Left lung (tissue), 10 donors: ENCODE data around the gene SFXN4. TPM values are rescaled to one million over a fixed set of nuclear protein-coding genes. Genes with fewer than 3 reads are reported as not detected.
"Not testable (repeated sequence)": the region's sequence is repeated elsewhere in the genome, so short reads cannot be mapped to it uniquely, and the experiment has no call there.

Experiments
- ATAC-seq: fragments of 200-7000 bp; cut with Tn5 transposase; one replicate; pipeline ENCODE4 v1.9.1; 2020; ENCODE audit warnings: moderate library complexity
- DNase-seq, 4 donors: peaks; one replicate each; pipeline ENCODE4 v3.0.0-alpha.2; 2013 to 2020
- H3K27ac ChIP-seq, 2 donors: fragments of 200-600 bp; sonication (generic) in 1 of 2; one replicate each; pipeline versions ENCODE4 v1.5.0 to v1.8.0; 2020 to 2021
- H3K27me3 ChIP-seq, 2 donors: fragments of 200-600 bp; sonication (generic) in 1 of 2; one replicate each; pipeline versions ENCODE4 v1.5.0 to v1.8.0; 2020 to 2021
- H3K36me3 ChIP-seq, 2 donors: fragments of 200-600 bp; sonication (generic) in 1 of 2; one replicate each; pipeline versions ENCODE4 v1.5.0 to v1.8.0; 2020 to 2021
- H3K4me1 ChIP-seq, 2 donors: fragments of 200-600 bp; one replicate each; pipeline ENCODE4 v1.8.0; 2021
- H3K4me3 ChIP-seq, 2 donors: fragments of 200-600 bp; sonication (generic) in 1 of 2; one replicate each; pipeline versions ENCODE4 v1.5.0 to v1.8.0; 2020 to 2021; ENCODE audit warnings: mild to moderate bottlenecking in 1 of 2
- H3K9me3 ChIP-seq, 2 donors: fragments of 200-600 bp; sonication (generic) in 1 of 2; one replicate each; pipeline versions ENCODE4 v1.5.0 to v1.8.0; 2020 to 2021
- CTCF ChIP-seq, 2 donors: fragments of 200-600 bp; sonication (generic) in 1 of 2; IDR thresholded peaks; one replicate each; pipeline versions ENCODE4 v1.5.0 to v1.8.0; 2021; ENCODE audit warnings: antibody characterized with exemption in 2 of 2
- intact Hi-C, 2 donors: fragments of 100-400 bp; cut with DNase I; formaldehyde crosslinking; loops; one replicate each; pipeline versions ENCODE4 v1.11.2 to v1.14.2; 2022
- polyA plus RNA-seq, 6 donors: library from polyadenylated mRNA; unstranded; fragments of 120-200 nt; gene quantifications; one replicate each; pipeline ENCODE4 v1.2.1, GENCODE V29; 2013; ENCODE audit not compliant: insufficient read length in 6 of 6
- total RNA-seq, 2 donors: library from RNA; stranded (reverse); fragmentation: NEBNext Ultra II Directional; extraction: Animal tissue kit (Norgen Biotek cat#: 25700); gene quantifications; one replicate each; pipeline ENCODE4 v1.2.1, GENCODE V29; 2021
- donor health status: DM: no; HTN: yes; CAD: no.
- donor health status: DM: no; HTN: no; CAD: no.

The SFXN4 gene
- total and polyA plus RNA-seq, 8 donors = 13.2 to 34.2 (median 24.1) TPM

GRCh38 chr10:119140603-119141245, 24.8 kb downstream of the SFXN4 start:
- ATAC-seq = no peak
- no peak overlapping the region for H3K27ac ChIP-seq
- intact Hi-C loops = no loop called here

GRCh38 chr10:119139464-119140067, 25.9 kb downstream of the SFXN4 start:
- peaks cover 0 to 24% of the 10 kb centered on the region in 2 donors for H3K36me3 ChIP-seq
- intact Hi-C loops = no loop called here
- H3K4me1 ChIP-seq = peaks cover 0 to 20% of the 10 kb centered on the region in 2 donors

More at GRCh38 chr10:119140603-119141245, 24.8 kb downstream of the SFXN4 start:
- H3K36me3 ChIP-seq = peaks cover 0 to 30% of the 10 kb centered on the region in 2 donors
- H3K27me3 ChIP-seq = no peaks in the 10 kb centered on the region
- H3K9me3 ChIP-seq = no peaks in the 10 kb centered on the region
- no peak for TF ChIP-seq CTCF (IDR thresholded peaks at IDR 0.05)
- H3K4me1 ChIP-seq = peaks cover 0 to 8% of the 10 kb centered on the region in 2 donors
- H3K4me3 ChIP-seq = no peak overlapping the region
- DNase-seq = no peak

GRCh38 chr10:119138346-119139306, 26.9 kb downstream of the SFXN4 start:
- H3K9me3 ChIP-seq = no peaks in the 10 kb centered on the region
- ATAC-seq (no peak), DNase-seq (no peak)
- no peaks in the 10 kb centered on the region for H3K27me3 ChIP-seq
- H3K4me3 ChIP-seq = no peak overlapping the region
- peaks cover 0 to 21% of the 10 kb centered on the region in 2 donors for H3K36me3 ChIP-seq
- no peak for TF ChIP-seq CTCF (IDR thresholded peaks at IDR 0.05)
- H3K27ac ChIP-seq = no peak overlapping the region
- intact Hi-C loops = no loop called here
- peaks cover 0 to 29% of the 10 kb centered on the region in 2 donors for H3K4me1 ChIP-seq

More at GRCh38 chr10:119139464-119140067, 25.9 kb downstream of the SFXN4 start:
- ATAC-seq = peak; percentile 75
- peak in 1 of 4 donors; percentile 16 for DNase-seq
- Histone ChIP-seq H3K4me3 (no peak overlapping the region), H3K9me3 (no peaks in the 10 kb centered on the region), H3K27ac (no peak overlapping the region), H3K27me3 (no peaks in the 10 kb centered on the region)
- peak; percentile 28 to 38 for TF ChIP-seq CTCF (IDR thresholded peaks at IDR 0.05)

GRCh38 chr10:119137878-119138277, 27.6 kb downstream of the SFXN4 start:
- peaks cover 0 to 23% of the 10 kb centered on the region in 2 donors for H3K36me3 ChIP-seq
- ATAC-seq, DNase-seq, H3K27me3 ChIP-seq, H3K4me3 ChIP-seq, H3K9me3 ChIP-seq, H3K27ac ChIP-seq, intact Hi-C loops: not testable (repeated sequence)
- peaks cover 0 to 37% of the 10 kb centered on the region in 2 donors for H3K4me1 ChIP-seq

- Histone ChIP-seq H3K36me3 (peaks cover 0 to 25% of the 10 kb centered on the region in 2 donors), H3K9me3 (no peaks in the 10 kb centered on the region), H3K4me3 (no peak overlapping the region), H3K27ac (peak overlapping the region in 1 of 2 donors; percentile 90), H3K27me3 (no peaks in the 10 kb centered on the region), H3K4me1 (peaks cover 4 to 55% of the 10 kb centered on the region in 2 donors)
- intact Hi-C loops = no loop called here
- ATAC-seq (no peak), DNase-seq (no peak)
- TF ChIP-seq CTCF (IDR thresholded peaks at IDR 0.05) = no peak
These were observed 29.4 kb downstream of the SFXN4 start for GRCh38 chr10:119136084-119136483.
